ENCODE results near the gene HRH2.
"Not testable (repeated sequence)": the region's sequence is repeated elsewhere in the genome, so short reads cannot be mapped to it uniquely, and the experiment has no call there.

Gene HRH2

GRCh38 chr5:175718401-175719108 is 60.7 kb downstream of the HRH2 start:
- DNase-seq: peak in 5 of 6 experiments; percentile 15 to 46 (median 29)

GRCh38 chr5:175719109-175719432 is 61.2 kb downstream of the HRH2 start:
- DNase-seq: not testable (repeated sequence)

GRCh38 chr5:175724314-175725275 is 66.7 kb downstream of the HRH2 start:
- no peak for DNase-seq

- DNase-seq: no peak
Observed at GRCh38 chr5:175728316-175728715, 70.4 kb downstream of the HRH2 start.

- DNase-seq: no peak
Observed at GRCh38 chr5:175728885-175729828, 71.3 kb downstream of the HRH2 start.

- peak; percentile 69 to 94 (median 88) for DNase-seq
Observed at GRCh38 chr5:175729829-175730277, 72.0 kb downstream of the HRH2 start.

- no peak for DNase-seq
Observed at GRCh38 chr5:175731172-175731571, 73.3 kb downstream of the HRH2 start.

- no peak for DNase-seq
Observed at GRCh38 chr5:175731756-175732465, 74.0 kb downstream of the HRH2 start.

- DNase-seq: no peak
Observed at GRCh38 chr5:175733017-175733416, 75.1 kb downstream of the HRH2 start.

GRCh38 chr5:175734016-175734415 is 76.1 kb downstream of the HRH2 start:
- DNase-seq: no peak

GRCh38 chr5:175734501-175734900 is 76.6 kb downstream of the HRH2 start:
- DNase-seq: no peak

GRCh38 chr5:175735701-175736100 is 77.8 kb downstream of the HRH2 start:
- no peak for DNase-seq

GRCh38 chr5:175736652-175737051 is 78.8 kb downstream of the HRH2 start:
- no peak for DNase-seq

GRCh38 chr5:175737481-175737880 is 79.6 kb downstream of the HRH2 start:
- no peak for DNase-seq

GRCh38 chr5:175738126-175738525 is 80.3 kb downstream of the HRH2 start:
- DNase-seq: no peak

GRCh38 chr5:175738602-175739133 is 80.8 kb downstream of the HRH2 start:
- no peak for DNase-seq

GRCh38 chr5:175740014-175740413 is 82.1 kb downstream of the HRH2 start:
- DNase-seq: no peak

GRCh38 chr5:175741556-175741955 is 83.7 kb downstream of the HRH2 start:
- DNase-seq: no peak

- DNase-seq: no peak
Observed at GRCh38 chr5:175742290-175742994, 84.6 kb downstream of the HRH2 start.

GRCh38 chr5:175743676-175744210 is 85.9 kb downstream of the HRH2 start:
- no peak for DNase-seq

- DNase-seq: no peak
Observed at GRCh38 chr5:175745210-175745609, 87.3 kb downstream of the HRH2 start.

Data from stimulated activated naive CD4-positive, alpha-beta T cell (primary cell).